Measurements from ENCODE around the gene QSER1.
"Not testable (repeated sequence)": the region's sequence is repeated elsewhere in the genome, so short reads cannot be mapped to it uniquely, and the experiment has no call there.

Gene QSER1

GRCh38 chr11:32935462-32936029, 42.9 kb downstream of the QSER1 start:
- Mint-ChIP-seq H3K4me3 (no peak overlapping the region), H3K27me3 (no peaks in the 10 kb centered on the region), H3K27ac (no peak overlapping the region), H3K9me3 (no peaks in the 10 kb centered on the region), H3K4me1 (peaks cover 16% of the 10 kb centered on the region), H3K36me3 (ENCODE audit: low read depth) (peaks cover 64% of the 10 kb centered on the region)
- ATAC-seq (no peak), DNase-seq (no peak)

DNA sequence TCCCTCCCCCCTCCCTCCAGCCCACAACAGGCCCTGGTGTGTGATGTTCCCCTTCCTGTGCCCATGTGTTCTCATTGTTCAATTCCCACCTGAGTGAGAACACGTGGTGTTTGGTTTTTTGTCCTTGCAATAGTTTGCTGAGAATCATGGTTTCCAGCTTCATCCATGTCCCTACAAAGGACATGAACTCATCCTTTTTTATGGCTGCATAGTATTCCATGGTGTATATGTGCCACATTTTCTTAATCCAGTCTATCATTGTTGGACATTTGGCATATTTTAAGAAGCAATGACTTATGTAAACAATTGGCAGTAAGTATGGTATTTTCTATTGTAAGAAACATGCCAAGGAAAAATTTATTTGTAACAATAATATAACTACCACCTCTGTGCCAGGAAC, 43.6 kb downstream of the QSER1 start:
- H3K4me3 Mint-ChIP-seq: not testable (repeated sequence)
- peaks cover 68% of the 10 kb centered on the region for H3K36me3 Mint-ChIP-seq (ENCODE audit: low read depth)

GRCh38 chr11:32937283-32937682, 44.7 kb downstream of the QSER1 start:
- not testable (repeated sequence) for H3K27me3 Mint-ChIP-seq, H3K27ac Mint-ChIP-seq, H3K4me3 Mint-ChIP-seq, DNase-seq, ATAC-seq, H3K9me3 Mint-ChIP-seq
- H3K4me1 Mint-ChIP-seq: peaks cover 23% of the 10 kb centered on the region
- peaks cover 60% of the 10 kb centered on the region for H3K36me3 Mint-ChIP-seq (ENCODE audit: low read depth)

More for the DNA sequence above, 43.6 kb downstream of the QSER1 start:
- DNase-seq, H3K9me3 Mint-ChIP-seq, H3K27ac Mint-ChIP-seq, ATAC-seq, H3K27me3 Mint-ChIP-seq: not testable (repeated sequence)
- H3K4me1 Mint-ChIP-seq: peaks cover 20% of the 10 kb centered on the region

DNA sequence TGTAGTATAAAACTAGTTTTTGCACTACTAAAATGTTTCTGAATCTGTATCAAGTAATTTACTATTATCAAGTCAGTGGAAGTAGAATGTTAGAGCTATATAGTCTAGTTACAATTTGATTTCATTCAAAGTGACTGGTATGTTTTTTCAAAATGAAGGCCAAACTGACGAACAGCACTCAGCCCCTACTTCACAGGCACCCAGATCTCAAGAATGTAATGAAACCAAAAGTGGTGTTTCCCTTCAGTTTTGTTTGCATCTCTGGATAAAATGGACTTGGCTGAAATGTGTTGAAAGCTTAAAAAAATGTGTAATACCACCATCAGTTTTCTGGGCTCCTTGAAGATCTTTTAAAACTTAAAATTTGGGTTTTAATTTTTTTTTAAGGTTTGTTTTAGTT, 46.4 kb downstream of the QSER1 start:
- H3K4me3 Mint-ChIP-seq: no peak overlapping the region
- H3K36me3 Mint-ChIP-seq (ENCODE audit: low read depth): peaks cover 47% of the 10 kb centered on the region
- H3K4me1 Mint-ChIP-seq: peaks cover 23% of the 10 kb centered on the region
- no peaks in the 10 kb centered on the region for H3K27me3 Mint-ChIP-seq
- DNase-seq (no peak), ATAC-seq (no peak)
- no peaks in the 10 kb centered on the region for H3K9me3 Mint-ChIP-seq
- H3K27ac Mint-ChIP-seq: no peak overlapping the region

DNA sequence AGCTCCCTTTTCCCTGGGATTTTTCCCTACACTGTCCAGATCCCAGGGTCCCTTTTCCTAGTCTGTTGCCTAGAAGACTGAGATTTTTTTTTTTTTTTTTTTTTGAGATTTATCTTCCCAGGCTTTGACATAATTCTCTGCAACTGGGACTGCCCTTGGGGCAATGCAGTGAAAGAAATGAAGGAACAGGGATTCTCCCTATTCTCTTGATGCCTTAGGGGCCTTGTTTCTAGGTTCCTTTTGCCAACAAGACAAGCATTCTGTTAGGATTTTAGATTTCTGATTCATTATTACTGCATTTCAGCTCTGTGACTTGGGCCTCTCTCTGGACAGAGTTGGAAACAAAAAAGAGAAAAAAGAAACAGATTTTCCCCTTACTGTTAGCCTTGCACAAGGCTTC, 47.3 kb downstream of the QSER1 start:
- Mint-ChIP-seq H3K9me3 (no peaks in the 10 kb centered on the region), H3K36me3 (ENCODE audit: low read depth) (peaks cover 39% of the 10 kb centered on the region), H3K27ac (no peak overlapping the region), H3K4me1 (peaks cover 23% of the 10 kb centered on the region), H3K27me3 (no peaks in the 10 kb centered on the region), H3K4me3 (no peak overlapping the region)
- DNase-seq (no peak), ATAC-seq (no peak)

DNA sequence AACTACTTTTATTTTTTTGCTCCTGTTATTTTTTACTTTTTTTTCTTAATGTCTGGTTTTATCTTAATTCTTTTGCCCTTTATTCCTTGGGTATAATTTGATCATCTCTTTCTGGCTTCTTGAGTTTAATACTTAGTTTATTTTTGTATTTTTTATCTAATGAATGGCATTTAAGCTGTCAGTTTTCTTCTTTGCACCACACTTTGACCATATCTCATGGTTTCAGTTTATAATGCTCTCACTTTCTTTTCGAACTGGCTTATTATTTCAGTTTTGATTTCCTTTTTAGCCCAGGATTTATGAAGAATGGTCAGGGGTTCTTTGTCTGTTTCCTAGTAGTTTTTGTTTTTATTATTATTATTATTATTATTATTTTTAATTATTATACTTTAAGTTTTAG, 48.3 kb downstream of the QSER1 start:
- no peak overlapping the region for H3K27ac Mint-ChIP-seq

GRCh38 chr11:32947978-32948377, 55.4 kb downstream of the QSER1 start:
- H3K9me3 Mint-ChIP-seq: peaks cover 7% of the 10 kb centered on the region
- no peak overlapping the region for H3K27ac Mint-ChIP-seq
- no peaks in the 10 kb centered on the region for H3K27me3 Mint-ChIP-seq
- ATAC-seq: no peak
- no peaks in the 10 kb centered on the region for H3K4me1 Mint-ChIP-seq
- peaks cover 22% of the 10 kb centered on the region for H3K36me3 Mint-ChIP-seq (ENCODE audit: low read depth)
- DNase-seq: no peak
- no peak overlapping the region for H3K4me3 Mint-ChIP-seq

More for the DNA sequence above, 48.3 kb downstream of the QSER1 start:
- H3K27me3 Mint-ChIP-seq: no peaks in the 10 kb centered on the region
- H3K9me3 Mint-ChIP-seq: no peaks in the 10 kb centered on the region
- peaks cover 23% of the 10 kb centered on the region for H3K4me1 Mint-ChIP-seq
- ATAC-seq (no peak), DNase-seq (no peak)
- H3K36me3 Mint-ChIP-seq (ENCODE audit: low read depth): peaks cover 41% of the 10 kb centered on the region
- no peak overlapping the region for H3K4me3 Mint-ChIP-seq

DNA sequence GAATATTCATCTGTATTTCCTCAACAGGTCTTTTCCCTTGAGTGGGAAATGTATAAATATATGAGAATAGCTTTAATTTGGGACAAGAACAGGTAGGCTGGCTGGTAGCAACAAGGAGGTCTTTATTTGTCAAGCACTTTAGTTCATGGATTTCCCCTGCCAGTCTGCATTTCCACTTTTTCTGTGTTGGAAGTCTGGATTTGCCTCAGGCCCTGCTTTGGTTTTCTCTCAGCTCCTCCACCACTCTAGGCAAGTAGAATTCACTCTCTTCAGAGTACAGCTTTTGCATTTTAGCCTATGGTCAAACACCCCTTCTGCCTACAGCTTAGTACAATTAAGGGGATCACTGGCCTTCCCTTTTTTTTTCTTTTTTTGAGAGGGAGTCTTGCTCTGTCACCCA, 57.1 kb downstream of the QSER1 start:
- H3K27ac Mint-ChIP-seq: no peak overlapping the region
- no peak for ATAC-seq

GRCh38 chr11:32952421-32952820, 59.8 kb downstream of the QSER1 start:
- H3K27me3 Mint-ChIP-seq: no peaks in the 10 kb centered on the region
- no peak overlapping the region for H3K27ac Mint-ChIP-seq
- DNase-seq: no peak
- no peak for ATAC-seq
- peaks cover 14% of the 10 kb centered on the region for H3K36me3 Mint-ChIP-seq (ENCODE audit: low read depth)
- no peaks in the 10 kb centered on the region for H3K4me1 Mint-ChIP-seq
- peaks cover 7% of the 10 kb centered on the region for H3K9me3 Mint-ChIP-seq
- no peak overlapping the region for H3K4me3 Mint-ChIP-seq

More for the DNA sequence above, 57.1 kb downstream of the QSER1 start:
- Mint-ChIP-seq H3K4me3 (no peak overlapping the region), H3K9me3 (peaks cover 7% of the 10 kb centered on the region), H3K27me3 (no peaks in the 10 kb centered on the region), H3K36me3 (ENCODE audit: low read depth) (peaks cover 20% of the 10 kb centered on the region), H3K4me1 (no peaks in the 10 kb centered on the region)
- DNase-seq: no peak

- Mint-ChIP-seq H3K27ac (no peak overlapping the region), H3K4me3 (no peak overlapping the region), H3K27me3 (no peaks in the 10 kb centered on the region), H3K36me3 (ENCODE audit: low read depth) (peaks cover 5% of the 10 kb centered on the region), H3K4me1 (no peaks in the 10 kb centered on the region), H3K9me3 (no peaks in the 10 kb centered on the region)
- ATAC-seq (no peak), DNase-seq (no peak)
Observed at GRCh38 chr11:32953700-32954099, 61.1 kb downstream of the QSER1 start.

DNA sequence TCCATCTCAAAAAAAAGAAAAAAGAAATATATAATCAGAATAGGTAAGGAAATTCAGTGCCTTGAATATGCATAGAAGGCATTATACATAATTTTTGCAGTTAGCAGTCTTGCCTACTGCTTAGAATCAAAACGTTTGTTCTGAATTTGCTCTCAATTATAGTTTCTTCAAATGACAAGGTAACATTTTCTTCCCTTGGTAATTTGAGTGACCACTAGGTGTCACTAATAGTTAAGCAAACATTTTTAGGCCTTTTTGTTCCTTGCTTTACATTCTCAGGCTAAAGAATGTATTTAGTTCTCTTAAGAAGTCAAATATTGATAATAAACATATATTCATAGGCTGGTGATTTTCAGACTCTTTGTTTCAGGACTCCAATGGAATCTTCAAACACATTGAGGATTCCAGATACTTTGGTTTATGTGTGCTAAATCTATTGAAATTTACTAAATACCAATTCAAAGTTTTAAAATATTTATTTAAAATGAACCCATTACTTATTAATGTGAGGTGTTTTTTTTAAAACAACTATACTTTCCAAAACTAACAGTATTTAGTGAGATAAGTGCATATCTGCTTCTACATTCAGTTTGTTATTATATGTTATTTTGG, 68.0 kb downstream of the QSER1 start:
- H3K9me3 Mint-ChIP-seq: no peaks in the 10 kb centered on the region
- ATAC-seq (no peak), DNase-seq (no peak)
- no peak overlapping the region for H3K27ac Mint-ChIP-seq
- H3K36me3 Mint-ChIP-seq (ENCODE audit: low read depth): peaks cover 23% of the 10 kb centered on the region
- H3K4me1 Mint-ChIP-seq: peaks cover 13% of the 10 kb centered on the region
- no peak overlapping the region for H3K4me3 Mint-ChIP-seq
- H3K27me3 Mint-ChIP-seq: no peaks in the 10 kb centered on the region

DNA sequence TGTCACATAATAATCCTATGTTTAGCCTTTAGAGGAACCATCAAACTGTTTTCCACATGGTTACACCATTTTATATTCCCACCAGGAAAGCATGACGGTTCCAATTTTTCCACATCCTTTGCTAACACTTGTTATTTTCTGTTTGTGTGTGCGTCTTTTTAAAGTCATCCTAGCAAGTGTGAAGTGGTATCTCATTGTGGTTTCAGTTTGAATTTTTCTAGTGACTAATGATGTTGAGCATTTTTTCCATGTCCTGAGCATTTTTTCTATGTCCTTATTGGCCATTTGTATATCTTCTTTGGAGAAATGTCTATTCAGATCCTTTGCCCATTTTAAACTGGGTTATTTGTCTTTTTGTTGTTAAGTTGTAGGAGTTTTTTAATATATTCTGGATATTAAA, 69.4 kb downstream of the QSER1 start:
- no peak overlapping the region for H3K4me3 Mint-ChIP-seq
- H3K36me3 Mint-ChIP-seq (ENCODE audit: low read depth): peaks cover 26% of the 10 kb centered on the region
- H3K27ac Mint-ChIP-seq: peak overlapping the region; percentile 67
- DNase-seq (no peak), ATAC-seq (peak; percentile 52)
- peaks cover 13% of the 10 kb centered on the region for H3K4me1 Mint-ChIP-seq
- H3K27me3 Mint-ChIP-seq: no peaks in the 10 kb centered on the region
- H3K9me3 Mint-ChIP-seq: no peaks in the 10 kb centered on the region

DNA sequence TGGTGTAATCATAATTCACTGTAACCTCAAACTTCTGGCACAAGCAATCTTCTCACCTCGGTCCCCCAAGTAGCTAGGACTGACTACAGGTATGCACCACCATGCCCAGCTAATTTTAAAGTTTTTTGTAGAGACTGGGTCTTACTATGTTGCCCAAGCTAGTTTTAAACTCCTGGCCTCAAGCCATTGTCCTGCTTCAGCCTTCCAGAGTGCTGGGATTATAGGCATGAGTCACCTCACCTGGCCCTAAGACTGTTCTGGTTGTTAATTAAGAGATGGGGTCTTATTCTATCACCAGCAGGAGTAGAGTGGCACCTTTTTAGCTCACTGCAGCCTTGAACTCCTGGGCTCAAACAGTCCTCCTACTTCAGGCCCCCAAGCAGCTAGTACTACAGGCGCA, 71.1 kb downstream of the QSER1 start:
- H3K4me3 Mint-ChIP-seq: no peak overlapping the region
- H3K27ac Mint-ChIP-seq: no peak overlapping the region
- H3K27me3 Mint-ChIP-seq: no peaks in the 10 kb centered on the region
- peaks cover 13% of the 10 kb centered on the region for H3K4me1 Mint-ChIP-seq
- no peak for DNase-seq
- no peaks in the 10 kb centered on the region for H3K9me3 Mint-ChIP-seq
- H3K36me3 Mint-ChIP-seq (ENCODE audit: low read depth): peaks cover 28% of the 10 kb centered on the region
- ATAC-seq: no peak

DNA sequence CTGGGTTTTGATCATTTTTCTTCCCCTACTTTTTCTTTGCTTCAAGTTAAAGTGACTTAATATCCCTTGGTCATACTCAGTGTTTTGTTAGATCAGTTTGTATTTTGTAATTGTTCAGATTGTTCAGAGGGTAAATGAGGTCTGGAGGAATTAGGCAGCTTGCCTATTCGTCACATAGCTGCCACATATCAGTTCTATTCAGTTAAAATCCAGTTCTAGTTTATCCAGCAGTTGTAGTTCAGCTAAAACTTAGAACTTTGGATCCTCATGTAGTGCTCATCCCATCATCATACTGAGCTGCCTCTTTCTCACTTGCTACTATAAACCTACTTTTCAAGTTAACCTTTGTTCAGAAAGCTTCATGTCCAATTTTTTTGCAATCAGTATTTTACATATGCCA, 75.9 kb downstream of the QSER1 start:
- no peaks in the 10 kb centered on the region for H3K27me3 Mint-ChIP-seq
- no peak overlapping the region for H3K27ac Mint-ChIP-seq

GRCh38 chr11:32972233-32972632, 79.6 kb downstream of the QSER1 start:
- DNase-seq, ATAC-seq, H3K4me3 Mint-ChIP-seq, H3K4me1 Mint-ChIP-seq, H3K27ac Mint-ChIP-seq, H3K27me3 Mint-ChIP-seq, H3K9me3 Mint-ChIP-seq: not testable (repeated sequence)
- peaks cover 10% of the 10 kb centered on the region for H3K36me3 Mint-ChIP-seq (ENCODE audit: low read depth)

More for the DNA sequence above, 75.9 kb downstream of the QSER1 start:
- ATAC-seq (no peak), DNase-seq (no peak)
- Mint-ChIP-seq H3K36me3 (ENCODE audit: low read depth) (peaks cover 14% of the 10 kb centered on the region), H3K4me3 (no peak overlapping the region), H3K9me3 (no peaks in the 10 kb centered on the region), H3K4me1 (no peaks in the 10 kb centered on the region)
